ENCODE measurements around the gene BMP6.

BMP6 gene

GRCh38 chr6:7763881-7764280 is 38.0 kb downstream of the BMP6 start:
- no peak for TF ChIP-seq CTCF (IDR thresholded peaks at IDR 0.05; ENCODE audit: low read depth, low read length)
- no peak for DNase-seq (ENCODE audit: extremely low read depth, low read depth)

- no peak for DNase-seq (ENCODE audit: extremely low read depth, low read depth)
- TF ChIP-seq CTCF (IDR thresholded peaks at IDR 0.05; ENCODE audit: low read depth, low read length): no peak
Observed at GRCh38 chr6:7765575-7766325, 39.9 kb downstream of the BMP6 start.

- no peak for DNase-seq (ENCODE audit: extremely low read depth, low read depth)
- no peak for TF ChIP-seq CTCF (IDR thresholded peaks at IDR 0.05; ENCODE audit: low read depth, low read length)
Observed at GRCh38 chr6:7769702-7770101, 43.8 kb downstream of the BMP6 start.

- TF ChIP-seq CTCF (IDR thresholded peaks at IDR 0.05; ENCODE audit: low read depth, low read length): no peak
Observed at GRCh38 chr6:7770111-7770510, 44.2 kb downstream of the BMP6 start.

GRCh38 chr6:7770601-7771000 is 44.7 kb downstream of the BMP6 start:
- no peak for TF ChIP-seq CTCF (IDR thresholded peaks at IDR 0.05; ENCODE audit: low read depth, low read length)
- DNase-seq (ENCODE audit: extremely low read depth, low read depth): no peak

More at GRCh38 chr6:7770111-7770510, 44.2 kb downstream of the BMP6 start:
- DNase-seq (ENCODE audit: extremely low read depth, low read depth): no peak

- TF ChIP-seq CTCF (IDR thresholded peaks at IDR 0.05; ENCODE audit: low read depth, low read length): no peak
- DNase-seq (ENCODE audit: extremely low read depth, low read depth): no peak
Observed at GRCh38 chr6:7773322-7773721, 47.4 kb downstream of the BMP6 start.

GRCh38 chr6:7773914-7774313 is 48.0 kb downstream of the BMP6 start:
- TF ChIP-seq CTCF (IDR thresholded peaks at IDR 0.05; ENCODE audit: low read depth, low read length): no peak
- DNase-seq (ENCODE audit: extremely low read depth, low read depth): no peak

Data from AG09319 (cell line).